K562 (cell line): Measurements from ENCODE around the gene TMIGD1. TPM values are rescaled to one million over a fixed set of nuclear protein-coding genes. Genes with fewer than 3 reads are reported as not detected.

ENCODE experiments used
- CTCF ChIP-seq, 3 experiments: IDR thresholded peaks in 2 of 3; conservative IDR thresholded peaks in 1 of 3; 2 replicates each; pipeline ENCODE4 v1.5.1; 2011 to 2012; ENCODE audit warnings: low read length in 3 of 3, mild to moderate bottlenecking in 3 of 3, control low read depth in 2 of 3, improper control_type of control experiment in 1 of 3, inconsistent platforms in 1 of 3, low read depth in 1 of 3, mixed read lengths in 1 of 3, moderate library complexity in 1 of 3; ENCODE audit not compliant: insufficient read depth in 2 of 3
- DEAF1 ChIP-seq: fragments of 450-650 bp; formaldehyde crosslinking; IDR thresholded peaks from 2 replicates; pipeline ENCODE4 v1.4.0; 2020; ENCODE audit warnings: mild to moderate bottlenecking, moderate library complexity
- GABPB2 ChIP-seq: fragments of 250-450 bp; sonication (Bioruptor Pico); conservative IDR thresholded peaks from 2 replicates; pipeline ENCODE4 v1.5.1; 2021; ENCODE audit warnings: mild to moderate bottlenecking
- HIVEP1 ChIP-seq: fragments of 250-450 bp; sonication (Bioruptor Pico); IDR thresholded peaks from 2 replicates; pipeline ENCODE4 v1.4.0; 2020; ENCODE audit warnings: mild to moderate bottlenecking
- HMG20A ChIP-seq: fragments of 450-650 bp; formaldehyde crosslinking; conservative IDR thresholded peaks from 2 replicates; pipeline ENCODE4 v1.4.0; 2020; ENCODE audit warnings: mild to moderate bottlenecking, mixed read lengths
- MEIS2 ChIP-seq: fragments of 450-650 bp; IDR thresholded peaks from 2 replicates; pipeline ENCODE4 v1.6.1; 2014; ENCODE audit warnings: mild to moderate bottlenecking; ENCODE audit not compliant: partially characterized antibody
- NFXL1 ChIP-seq: fragments of 450-650 bp; formaldehyde crosslinking; IDR thresholded peaks from 2 replicates; pipeline ENCODE4 v1.4.0; 2021; ENCODE audit warnings: mild to moderate bottlenecking
- NR2C2 ChIP-seq, 2 experiments: fragments of 200-800 bp in 1 of 2; sonication (Bioruptor generic) in 1 of 2; sonication (generic) in 1 of 2; formaldehyde crosslinking in 1 of 2; IDR thresholded peaks; 2 replicates each; pipeline versions ENCODE4 v1.6.1 to v1.8.0; 2016 to 2022; ENCODE audit warnings: mild to moderate bottlenecking in 1 of 2, missing compliant biosample characterization in 1 of 2, missing genetic modification characterization in 1 of 2, missing genetic modification reagents in 1 of 2
- PTBP1 ChIP-seq: fragments of 200-400 bp; formaldehyde crosslinking; IDR thresholded peaks from 2 replicates; pipeline ENCODE4 v1.6.1; 2017; ENCODE audit warnings: low read depth, low read length
- RAD21 ChIP-seq, 2 experiments: fragments of 250-450 bp in 1 of 2; fragments of 450-650 bp in 1 of 2; sonication (Bioruptor Pico) in 1 of 2; formaldehyde crosslinking in 1 of 2; IDR thresholded peaks in 1 of 2; conservative IDR thresholded peaks in 1 of 2; 2 replicates each; pipeline versions ENCODE4 v1.4.0 to v1.8.0; 2020 to 2022; ENCODE audit warnings: mild to moderate bottlenecking in 2 of 2, moderate library complexity in 1 of 2
- RBBP5 ChIP-seq: fragments of 200-600 bp; sonication (generic); IDR thresholded peaks from 2 replicates; pipeline ENCODE4 v1.6.1; 2012; ENCODE audit warnings: borderline replicate concordance, mild to moderate bottlenecking, low read length, control low read depth, inconsistent platforms; ENCODE audit not compliant: insufficient read depth, poor library complexity, severe bottlenecking
- polyA plus RNA-seq, 8 experiments: library from polyadenylated mRNA; depleted of rRNA in 4 of 8; stranded (reverse) in 5 of 8; unstranded in 3 of 8; fragments of >200 nt; fragmentation: Nextera tagmentation in 2 of 8; fragmentation: Illumina TruSeq in 1 of 8; extraction: Ambion mirVana in 2 of 8; extraction: Trizol in 1 of 8; gene quantifications; 2 replicates each; pipeline versions ENCODE4 v1.2.1 to v1.2.3, GENCODE V29; 2011 to 2014; ENCODE audit warnings: inconsistent platforms in 1 of 8, missing spikeins in 1 of 8
- total RNA-seq, 7 experiments: library from RNA; depleted of rRNA in 6 of 7; stranded (reverse); fragments of >200 nt in 6 of 7; fragmentation: Illumina TruSeq in 2 of 7; extraction: Trizol in 2 of 7; gene quantifications; 2 replicates each; pipeline versions ENCODE4 v1.2.1 to v1.2.3, GENCODE V29; 2011 to 2021; ENCODE audit warnings: low replicate concordance in 1 of 7
- TF ChIP-seq, protein P1 (sequence below), 2 experiments: fragments of 450-650 bp; formaldehyde crosslinking in 1 of 2; IDR thresholded peaks; 2 replicates each; pipeline versions ENCODE4 v1.4.0 to v1.6.1; 2014 to 2020; ENCODE audit warnings: mild to moderate bottlenecking in 2 of 2, borderline replicate concordance in 1 of 2, low read depth in 1 of 2
- TF ChIP-seq, protein P2 (sequence below): sonication (generic); formaldehyde crosslinking; IDR thresholded peaks from 2 replicates; pipeline ENCODE4 v1.8.0; 2022; ENCODE audit warnings: mild to moderate bottlenecking, missing genetic modification reagents, borderline replicate concordance

The TMIGD1 gene
- total and polyA plus RNA-seq, 9 of the 15 experiments (the other 6 are each of a cell fraction or from before 2014, with no cell fraction given), result not detected

DNA sequence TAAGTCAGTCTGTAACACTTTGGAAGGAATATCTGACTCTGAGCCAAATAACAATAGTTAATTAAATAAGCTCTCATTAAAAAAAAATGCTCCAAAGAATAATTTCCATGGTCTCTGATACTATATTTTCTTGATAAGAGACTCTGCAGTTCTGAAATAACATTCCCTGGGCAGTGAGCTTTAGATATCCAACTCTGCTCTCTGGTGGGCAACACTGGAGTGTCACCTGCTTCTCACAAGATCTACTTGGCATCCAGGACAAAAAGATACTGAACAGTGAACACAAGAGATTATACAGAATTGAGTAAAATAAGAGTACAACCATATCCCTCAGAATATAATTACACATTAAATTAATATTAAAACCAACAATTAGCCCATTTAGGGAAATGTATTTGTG, 55.8 kb downstream of the TMIGD1 start (continued):
- TF ChIP-seq, protein P1, sequence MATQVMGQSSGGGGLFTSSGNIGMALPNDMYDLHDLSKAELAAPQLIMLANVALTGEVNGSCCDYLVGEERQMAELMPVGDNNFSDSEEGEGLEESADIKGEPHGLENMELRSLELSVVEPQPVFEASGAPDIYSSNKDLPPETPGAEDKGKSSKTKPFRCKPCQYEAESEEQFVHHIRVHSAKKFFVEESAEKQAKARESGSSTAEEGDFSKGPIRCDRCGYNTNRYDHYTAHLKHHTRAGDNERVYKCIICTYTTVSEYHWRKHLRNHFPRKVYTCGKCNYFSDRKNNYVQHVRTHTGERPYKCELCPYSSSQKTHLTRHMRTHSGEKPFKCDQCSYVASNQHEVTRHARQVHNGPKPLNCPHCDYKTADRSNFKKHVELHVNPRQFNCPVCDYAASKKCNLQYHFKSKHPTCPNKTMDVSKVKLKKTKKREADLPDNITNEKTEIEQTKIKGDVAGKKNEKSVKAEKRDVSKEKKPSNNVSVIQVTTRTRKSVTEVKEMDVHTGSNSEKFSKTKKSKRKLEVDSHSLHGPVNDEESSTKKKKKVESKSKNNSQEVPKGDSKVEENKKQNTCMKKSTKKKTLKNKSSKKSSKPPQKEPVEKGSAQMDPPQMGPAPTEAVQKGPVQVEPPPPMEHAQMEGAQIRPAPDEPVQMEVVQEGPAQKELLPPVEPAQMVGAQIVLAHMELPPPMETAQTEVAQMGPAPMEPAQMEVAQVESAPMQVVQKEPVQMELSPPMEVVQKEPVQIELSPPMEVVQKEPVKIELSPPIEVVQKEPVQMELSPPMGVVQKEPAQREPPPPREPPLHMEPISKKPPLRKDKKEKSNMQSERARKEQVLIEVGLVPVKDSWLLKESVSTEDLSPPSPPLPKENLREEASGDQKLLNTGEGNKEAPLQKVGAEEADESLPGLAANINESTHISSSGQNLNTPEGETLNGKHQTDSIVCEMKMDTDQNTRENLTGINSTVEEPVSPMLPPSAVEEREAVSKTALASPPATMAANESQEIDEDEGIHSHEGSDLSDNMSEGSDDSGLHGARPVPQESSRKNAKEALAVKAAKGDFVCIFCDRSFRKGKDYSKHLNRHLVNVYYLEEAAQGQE (IDR thresholded peaks at IDR 0.05; ENCODE audit: borderline replicate concordance), result peak; percentile 75
- TF ChIP-seq, protein P1 (CRISPR knock-in tag; IDR thresholded peaks at IDR 0.05; ENCODE audit: low read depth), result no peak
- TF ChIP-seq NFXL1 (CRISPR knock-in tag) (no peak), DEAF1 (CRISPR knock-in tag) (peak; percentile 39; the same call in 1 of the 2 replicates), RAD21 (CRISPR knock-in tag; conservative IDR thresholded peaks at IDR 0.05 in 1 of 2, IDR thresholded peaks at IDR 0.05 in 1 of 2) (peak; percentile 61 to 71), MEIS2 (no peak), CTCF (IDR thresholded peaks at IDR 0.05 in 2 of 3, conservative IDR thresholded peaks at IDR 0.05 in 1 of 3; ENCODE audit: insufficient read depth in 2 of 3, low read depth in 1 of 3, low read length in 3 of 3) (peak; percentile 32 to 60 (median 45); a peak in 5 of 6 replicates), GABPB2 (CRISPR knock-in tag) (no peak), HMG20A (CRISPR knock-in tag) (no peak), NR2C2 (CRISPR knock-in tag; IDR thresholded peaks at IDR 0.05) (no peak), NR2C2 (tag; IDR thresholded peaks at IDR 0.05) (no peak), HIVEP1 (CRISPR knock-in tag) (no peak), PTBP1 (no peak), RBBP5 (no peak)
- TF ChIP-seq, protein P2, sequence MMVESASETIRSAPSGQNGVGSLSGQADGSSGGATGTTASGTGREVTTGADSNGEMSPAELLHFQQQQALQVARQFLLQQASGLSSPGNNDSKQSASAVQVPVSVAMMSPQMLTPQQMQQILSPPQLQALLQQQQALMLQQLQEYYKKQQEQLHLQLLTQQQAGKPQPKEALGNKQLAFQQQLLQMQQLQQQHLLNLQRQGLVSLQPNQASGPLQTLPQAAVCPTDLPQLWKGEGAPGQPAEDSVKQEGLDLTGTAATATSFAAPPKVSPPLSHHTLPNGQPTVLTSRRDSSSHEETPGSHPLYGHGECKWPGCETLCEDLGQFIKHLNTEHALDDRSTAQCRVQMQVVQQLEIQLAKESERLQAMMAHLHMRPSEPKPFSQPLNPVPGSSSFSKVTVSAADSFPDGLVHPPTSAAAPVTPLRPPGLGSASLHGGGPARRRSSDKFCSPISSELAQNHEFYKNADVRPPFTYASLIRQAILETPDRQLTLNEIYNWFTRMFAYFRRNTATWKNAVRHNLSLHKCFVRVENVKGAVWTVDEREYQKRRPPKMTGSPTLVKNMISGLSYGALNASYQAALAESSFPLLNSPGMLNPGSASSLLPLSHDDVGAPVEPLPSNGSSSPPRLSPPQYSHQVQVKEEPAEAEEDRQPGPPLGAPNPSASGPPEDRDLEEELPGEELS (CRISPR knock-in tag), result no peak
